ENCODE results near the gene SERINC4. TPM values are rescaled to one million over a fixed set of nuclear protein-coding genes. Genes with fewer than 3 reads are reported as not detected.

Gene SERINC4
- total RNA-seq, 2 donors from 2014 or later = not detected

GRCh38 chr15:43771816-43772215 is 28.2 kb downstream of the SERINC4 start:
- no peak for DNase-seq (ENCODE audit: low spot score)
- H3K9me3 ChIP-seq = no peaks in the 10 kb centered on the region
- peaks cover 3 to 13% of the 10 kb centered on the region in 2 donors for H3K4me1 ChIP-seq (ENCODE audit: control insufficient read depth in 1 of 2, low read depth in 2 of 2)
- peaks cover 43% of the 10 kb centered on the region for H3K36me3 ChIP-seq
- H3K4me3 ChIP-seq = no peak overlapping the region
- H3K27ac ChIP-seq = no peak overlapping the region
- no peak for ATAC-seq (ENCODE audit: insufficient number of reproducible peaks, low FRiP score, low read depth)
- TF ChIP-seq, protein P1, sequence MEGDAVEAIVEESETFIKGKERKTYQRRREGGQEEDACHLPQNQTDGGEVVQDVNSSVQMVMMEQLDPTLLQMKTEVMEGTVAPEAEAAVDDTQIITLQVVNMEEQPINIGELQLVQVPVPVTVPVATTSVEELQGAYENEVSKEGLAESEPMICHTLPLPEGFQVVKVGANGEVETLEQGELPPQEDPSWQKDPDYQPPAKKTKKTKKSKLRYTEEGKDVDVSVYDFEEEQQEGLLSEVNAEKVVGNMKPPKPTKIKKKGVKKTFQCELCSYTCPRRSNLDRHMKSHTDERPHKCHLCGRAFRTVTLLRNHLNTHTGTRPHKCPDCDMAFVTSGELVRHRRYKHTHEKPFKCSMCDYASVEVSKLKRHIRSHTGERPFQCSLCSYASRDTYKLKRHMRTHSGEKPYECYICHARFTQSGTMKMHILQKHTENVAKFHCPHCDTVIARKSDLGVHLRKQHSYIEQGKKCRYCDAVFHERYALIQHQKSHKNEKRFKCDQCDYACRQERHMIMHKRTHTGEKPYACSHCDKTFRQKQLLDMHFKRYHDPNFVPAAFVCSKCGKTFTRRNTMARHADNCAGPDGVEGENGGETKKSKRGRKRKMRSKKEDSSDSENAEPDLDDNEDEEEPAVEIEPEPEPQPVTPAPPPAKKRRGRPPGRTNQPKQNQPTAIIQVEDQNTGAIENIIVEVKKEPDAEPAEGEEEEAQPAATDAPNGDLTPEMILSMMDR (IDR thresholded peaks at IDR 0.05) = no peak
- no peaks in the 10 kb centered on the region for H3K27me3 ChIP-seq (replicated peaks; ENCODE audit: insufficient read depth)

DNA sequence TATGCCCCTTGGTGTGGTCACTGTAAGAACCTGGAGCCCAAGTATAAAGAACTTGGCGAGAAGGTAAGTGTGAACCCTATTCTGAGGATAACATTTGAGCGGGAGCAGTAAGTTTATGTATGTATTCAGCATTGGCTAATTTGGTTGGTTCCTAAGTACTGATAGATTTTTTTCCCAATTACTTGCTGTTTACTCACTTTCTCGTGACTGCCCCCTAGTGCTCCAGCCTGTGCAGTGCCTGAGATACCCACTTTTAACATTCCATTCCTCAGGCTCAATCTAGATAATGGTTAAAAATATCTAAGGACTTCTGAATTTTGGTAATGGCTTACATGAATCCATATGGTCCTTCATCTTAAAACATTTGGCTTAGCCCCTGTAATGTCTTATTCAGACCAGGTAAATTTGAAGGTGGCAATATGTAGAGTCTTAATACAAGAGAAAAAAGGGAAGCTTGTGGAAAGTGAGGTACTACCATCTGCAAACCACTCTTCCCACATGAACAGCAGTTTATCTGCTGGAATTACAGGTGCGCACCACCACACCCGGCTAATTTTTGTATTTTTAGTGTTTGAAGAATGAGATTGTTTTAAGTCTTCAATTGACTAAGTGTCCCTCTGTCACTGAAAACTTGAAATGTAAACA is 30.3 kb downstream of the SERINC4 start:
- H3K36me3 ChIP-seq = peaks cover 64% of the 10 kb centered on the region
- H3K27me3 ChIP-seq (replicated peaks; ENCODE audit: insufficient read depth) = no peaks in the 10 kb centered on the region
- ATAC-seq (ENCODE audit: insufficient number of reproducible peaks, low FRiP score, low read depth) = no peak
- no peaks in the 10 kb centered on the region for H3K4me1 ChIP-seq (ENCODE audit: control insufficient read depth in 1 of 2, low read depth in 2 of 2)
- no peak for DNase-seq (ENCODE audit: low spot score)
- no peak overlapping the region for H3K27ac ChIP-seq
- TF ChIP-seq, protein P1 (IDR thresholded peaks at IDR 0.05) = peak; percentile 74
- H3K9me3 ChIP-seq = no peaks in the 10 kb centered on the region
- H3K4me3 ChIP-seq = no peak overlapping the region

DNA sequence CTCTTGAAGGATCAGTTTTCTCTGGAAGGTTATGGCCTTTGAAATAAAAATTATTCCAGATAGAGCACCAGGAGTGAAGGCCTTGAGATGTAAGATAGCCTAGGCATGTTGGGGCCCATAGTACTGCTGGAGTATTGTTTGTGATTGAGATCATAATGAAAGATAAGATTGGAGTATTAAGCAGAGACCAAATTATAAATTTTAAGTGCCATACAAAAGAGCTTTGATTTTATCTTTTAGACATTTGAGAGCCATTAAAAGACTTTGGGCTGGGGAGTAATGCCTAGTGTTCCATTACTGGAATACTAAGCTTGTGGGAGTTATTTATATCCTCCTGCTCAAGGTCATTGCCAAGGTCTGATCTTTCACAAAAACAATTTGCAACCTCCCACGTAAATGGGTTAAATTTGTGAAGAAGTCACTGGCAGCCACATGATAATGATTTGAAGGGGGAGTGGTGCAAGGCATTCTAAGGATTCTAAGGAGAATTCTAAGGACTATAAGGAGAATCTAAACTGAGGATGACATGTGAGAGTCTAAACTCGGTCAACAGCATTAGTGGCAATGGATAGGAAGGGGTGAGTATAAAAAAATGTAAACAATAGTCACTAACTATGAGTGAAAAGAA is 36.1 kb downstream of the SERINC4 start:
- peaks cover 0 to 8% of the 10 kb centered on the region in 2 donors for H3K4me1 ChIP-seq (ENCODE audit: control insufficient read depth in 1 of 2, low read depth in 2 of 2)
- ATAC-seq (ENCODE audit: insufficient number of reproducible peaks, low FRiP score, low read depth) (no peak), DNase-seq (ENCODE audit: low spot score) (no peak)
- no peak overlapping the region for H3K27ac ChIP-seq
- peaks cover 65% of the 10 kb centered on the region for H3K36me3 ChIP-seq
- H3K9me3 ChIP-seq = no peaks in the 10 kb centered on the region
- no peaks in the 10 kb centered on the region for H3K27me3 ChIP-seq (replicated peaks; ENCODE audit: insufficient read depth)
- no peak overlapping the region for H3K4me3 ChIP-seq
- TF ChIP-seq, protein P1 (IDR thresholded peaks at IDR 0.05) = no peak

DNA sequence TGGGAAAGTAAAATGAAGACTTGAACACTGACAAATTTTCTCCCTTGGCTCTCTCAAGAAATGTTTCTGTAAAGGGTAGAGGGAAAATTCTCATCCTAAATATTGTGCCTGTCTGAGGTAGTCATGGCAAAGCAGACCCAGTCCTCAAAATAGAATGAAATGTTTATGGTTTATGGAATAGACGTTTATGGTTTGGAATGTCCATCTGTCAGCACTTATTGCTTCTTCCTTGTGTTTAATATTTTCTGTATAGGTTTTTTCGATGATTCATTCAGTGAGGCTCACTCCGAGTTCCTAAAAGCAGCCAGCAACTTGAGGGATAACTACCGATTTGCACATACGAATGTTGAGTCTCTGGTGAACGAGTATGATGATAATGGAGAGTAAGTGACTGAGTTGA is 37.2 kb downstream of the SERINC4 start:
- Histone ChIP-seq H3K36me3 (peaks cover 54% of the 10 kb centered on the region), H3K27ac (no peak overlapping the region)

DNA sequence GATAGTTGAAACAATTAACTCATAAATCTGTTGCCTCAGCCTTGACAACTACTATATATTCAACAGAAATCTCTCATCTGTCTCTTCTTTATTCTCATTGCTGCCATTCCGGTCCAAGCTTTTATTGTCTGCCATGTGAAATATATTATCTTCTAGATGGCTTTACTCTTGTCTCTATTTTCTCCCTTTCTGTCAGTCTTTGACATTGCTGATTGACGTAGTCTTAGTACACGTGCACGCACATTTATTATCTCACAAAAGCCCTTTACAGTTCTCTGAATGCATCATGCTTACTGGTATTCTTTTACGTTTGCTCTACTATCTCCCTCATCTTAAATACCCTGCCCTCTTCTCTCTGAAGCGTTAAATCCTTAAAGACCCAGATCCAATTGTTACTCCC is 48.1 kb downstream of the SERINC4 start:
- Histone ChIP-seq H3K36me3 (peaks cover 3% of the 10 kb centered on the region), H3K4me1 (ENCODE audit: control insufficient read depth in 1 of 2, low read depth in 2 of 2) (peaks cover 15 to 52% of the 10 kb centered on the region in 2 donors), H3K27me3 (replicated peaks; ENCODE audit: insufficient read depth) (no peaks in the 10 kb centered on the region), H3K9me3 (no peaks in the 10 kb centered on the region), H3K4me3 (no peak overlapping the region), H3K27ac (no peak overlapping the region)
- TF ChIP-seq, protein P1 (IDR thresholded peaks at IDR 0.05) = no peak
- DNase-seq (ENCODE audit: low spot score) (no peak), ATAC-seq (ENCODE audit: insufficient number of reproducible peaks, low FRiP score, low read depth) (no peak)

More for the DNA sequence above, 37.2 kb downstream of the SERINC4 start:
- no peak for ATAC-seq (ENCODE audit: insufficient number of reproducible peaks, low FRiP score, low read depth)
- H3K9me3 ChIP-seq = no peaks in the 10 kb centered on the region
- H3K4me3 ChIP-seq = no peak overlapping the region
- DNase-seq (ENCODE audit: low spot score) = no peak
- H3K27me3 ChIP-seq (replicated peaks; ENCODE audit: insufficient read depth) = no peaks in the 10 kb centered on the region
- H3K4me1 ChIP-seq (ENCODE audit: control insufficient read depth in 1 of 2, low read depth in 2 of 2) = peaks cover 0 to 8% of the 10 kb centered on the region in 2 donors
- TF ChIP-seq, protein P1 (IDR thresholded peaks at IDR 0.05) = no peak

Data from thoracic aorta (tissue), 2 donors.